Effector memory CD4-positive, alpha-beta T cell (primary cell): ENCODE measurements around the gene CNTLN.
"Not testable (repeated sequence)": the region's sequence is repeated elsewhere in the genome, so short reads cannot be mapped to it uniquely, and the experiment has no call there.

Experiments
- DNase-seq, 3 donors: peaks; one replicate each; pipeline ENCODE4 v3.0.0-alpha.2; 2020
- H3K27ac ChIP-seq: 2 replicates; pipeline ENCODE4 v1.7.0; 2013; ENCODE audit warnings: mild to moderate bottlenecking, low read length, moderate library complexity; ENCODE audit not compliant: insufficient read depth, poor library complexity, severe bottlenecking
- H3K27me3 ChIP-seq: replicated peaks from 2 replicates; pipeline ENCODE4 v1.7.0; 2013; ENCODE audit warnings: mild to moderate bottlenecking, low read length; ENCODE audit not compliant: insufficient read depth, control insufficient read depth, poor library complexity, severe bottlenecking
- H3K36me3 ChIP-seq: 2 replicates; pipeline ENCODE4 v1.7.0; 2013; ENCODE audit warnings: mild to moderate bottlenecking, low read length, moderate library complexity; ENCODE audit not compliant: control insufficient read depth, insufficient read depth
- H3K4me1 ChIP-seq: 2 replicates; pipeline ENCODE4 v1.7.0; 2013; ENCODE audit warnings: low read length, mild to moderate bottlenecking; ENCODE audit not compliant: control insufficient read depth, insufficient read depth, poor library complexity, severe bottlenecking
- H3K4me3 ChIP-seq: 2 replicates; pipeline ENCODE4 v1.7.0; 2013; ENCODE audit warnings: low read length, low read depth, mild to moderate bottlenecking; ENCODE audit not compliant: insufficient read depth, poor library complexity, severe bottlenecking
- H3K9me3 ChIP-seq: 2 replicates; pipeline ENCODE4 v1.7.0; 2013; ENCODE audit warnings: mild to moderate bottlenecking, low read length, moderate library complexity; ENCODE audit not compliant: control insufficient read depth

Gene CNTLN

GRCh38 chr9:17519761-17520160, 384.9 kb downstream of the CNTLN start:
- DNase-seq: no peak
- Histone ChIP-seq H3K36me3 (no peaks in the 10 kb centered on the region), H3K4me3 (no peak overlapping the region), H3K4me1 (no peaks in the 10 kb centered on the region), H3K27ac (no peak overlapping the region), H3K27me3 (no peaks in the 10 kb centered on the region), H3K9me3 (no peaks in the 10 kb centered on the region)

GRCh38 chr9:17520268-17521064, 385.6 kb downstream of the CNTLN start:
- no peak for DNase-seq
- Histone ChIP-seq H3K36me3 (no peaks in the 10 kb centered on the region), H3K27ac (no peak overlapping the region), H3K4me3 (no peak overlapping the region), H3K4me1 (no peaks in the 10 kb centered on the region), H3K27me3 (no peaks in the 10 kb centered on the region), H3K9me3 (no peaks in the 10 kb centered on the region)

- H3K9me3 ChIP-seq: no peaks in the 10 kb centered on the region
- H3K36me3 ChIP-seq: no peaks in the 10 kb centered on the region
- no peaks in the 10 kb centered on the region for H3K4me1 ChIP-seq
- no peak for DNase-seq
- H3K4me3 ChIP-seq: no peak overlapping the region
- H3K27ac ChIP-seq: no peak overlapping the region
- H3K27me3 ChIP-seq: no peaks in the 10 kb centered on the region
Measured at GRCh38 chr9:17521100-17521855, 386.4 kb downstream of the CNTLN start.

DNA sequence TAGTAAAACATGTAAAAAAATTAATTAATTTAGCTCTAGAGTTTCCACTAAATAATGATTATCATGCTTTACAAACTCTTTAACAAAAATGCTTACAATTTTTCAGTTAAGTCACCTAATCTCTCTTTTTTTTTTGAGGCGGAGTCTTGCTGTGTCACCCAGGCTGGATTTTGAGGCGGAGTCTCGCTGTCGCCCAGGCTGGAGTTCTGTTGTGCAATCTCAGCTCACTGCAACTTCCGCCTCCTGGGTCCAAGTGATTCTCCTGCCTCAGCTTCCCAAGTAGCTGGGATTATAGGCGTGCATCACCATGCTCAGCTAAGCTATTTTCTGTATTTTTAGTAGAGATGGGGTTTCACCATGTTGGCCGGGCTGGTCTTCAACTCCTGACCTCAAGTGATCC, 391.9 kb downstream of the CNTLN start:
- DNase-seq, H3K36me3 ChIP-seq, H3K9me3 ChIP-seq, H3K27me3 ChIP-seq, H3K4me3 ChIP-seq, H3K27ac ChIP-seq, H3K4me1 ChIP-seq: not testable (repeated sequence)

DNA sequence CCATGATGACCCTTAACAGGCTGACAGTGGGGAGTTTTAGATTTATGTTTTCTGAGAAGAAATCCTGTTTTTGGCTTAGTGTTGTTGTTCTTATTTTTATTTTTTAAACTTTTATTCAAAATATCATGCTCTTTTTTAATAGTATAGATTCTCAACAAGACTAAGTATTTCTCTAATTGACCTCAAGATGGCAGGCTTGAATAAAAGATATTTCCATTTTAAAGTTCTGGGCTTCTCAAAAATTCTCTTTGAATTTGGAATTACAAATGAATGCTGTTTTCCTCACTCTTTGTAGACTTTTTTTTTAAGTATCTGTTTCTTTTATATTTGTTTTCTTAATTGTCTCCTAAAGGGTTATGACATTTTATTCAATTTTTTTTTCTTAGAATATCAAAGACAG, 394.0 kb downstream of the CNTLN start:
- Histone ChIP-seq H3K27ac (no peak overlapping the region), H3K4me3 (no peak overlapping the region), H3K36me3 (no peaks in the 10 kb centered on the region), H3K4me1 (no peaks in the 10 kb centered on the region), H3K27me3 (no peaks in the 10 kb centered on the region), H3K9me3 (no peaks in the 10 kb centered on the region)
- DNase-seq: no peak

DNA sequence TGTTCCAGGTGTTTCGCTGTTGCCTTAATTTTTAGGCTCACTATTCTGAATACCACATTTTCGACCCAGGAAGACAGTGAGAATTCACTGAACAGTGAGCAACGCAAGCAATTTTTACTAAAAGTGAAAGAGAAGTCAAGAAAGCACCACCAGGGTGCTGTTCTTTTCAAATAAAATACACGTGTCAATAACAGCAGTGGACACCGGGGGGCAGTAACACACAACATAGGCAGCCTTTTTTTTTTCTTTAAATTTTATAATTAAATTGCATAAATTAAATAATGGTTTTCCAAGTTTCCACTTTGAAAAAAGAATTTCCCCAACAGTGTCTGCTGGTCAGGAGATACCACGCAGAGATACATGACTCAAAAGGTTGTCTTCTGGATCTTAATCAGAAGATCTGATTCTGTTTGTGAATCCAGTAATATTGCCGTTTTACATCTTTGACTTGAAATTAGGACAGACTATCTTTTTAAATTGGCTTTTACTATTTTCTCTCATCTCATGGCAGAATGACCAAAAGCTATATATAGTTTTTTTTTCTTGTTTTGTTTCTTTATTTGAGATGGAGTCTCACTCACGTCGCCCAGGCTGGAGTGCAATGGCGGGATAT, 396.9 kb downstream of the CNTLN start:
- no peaks in the 10 kb centered on the region for H3K36me3 ChIP-seq
- no peaks in the 10 kb centered on the region for H3K27me3 ChIP-seq
- H3K27ac ChIP-seq: no peak overlapping the region
- DNase-seq: no peak
- H3K4me1 ChIP-seq: no peaks in the 10 kb centered on the region
- H3K9me3 ChIP-seq: no peaks in the 10 kb centered on the region
- no peak overlapping the region for H3K4me3 ChIP-seq

DNA sequence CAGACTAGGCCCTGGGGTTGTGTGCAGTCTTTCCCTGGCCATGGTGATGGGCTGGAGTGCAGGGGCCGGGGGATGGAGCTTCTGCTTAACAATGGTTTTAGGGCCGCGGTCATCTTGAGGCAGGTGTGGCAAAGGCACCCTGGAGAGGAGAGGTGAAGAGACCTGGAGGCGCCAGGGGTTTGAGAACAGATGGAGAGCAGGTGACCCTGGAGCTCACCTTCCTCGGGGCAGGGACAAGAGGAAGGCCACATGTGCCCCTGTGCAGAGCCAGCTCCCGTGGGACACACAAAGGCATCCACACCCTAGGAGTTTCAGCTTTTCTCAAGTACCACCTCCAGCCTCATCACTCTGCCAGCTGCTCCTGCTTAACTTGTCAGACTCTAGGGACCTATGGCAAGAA, 397.6 kb downstream of the CNTLN start:
- H3K4me3 ChIP-seq: no peak overlapping the region
- H3K36me3 ChIP-seq: no peaks in the 10 kb centered on the region
- no peaks in the 10 kb centered on the region for H3K27me3 ChIP-seq
- DNase-seq: no peak
- H3K4me1 ChIP-seq: no peaks in the 10 kb centered on the region
- H3K9me3 ChIP-seq: no peaks in the 10 kb centered on the region
- no peak overlapping the region for H3K27ac ChIP-seq

DNA sequence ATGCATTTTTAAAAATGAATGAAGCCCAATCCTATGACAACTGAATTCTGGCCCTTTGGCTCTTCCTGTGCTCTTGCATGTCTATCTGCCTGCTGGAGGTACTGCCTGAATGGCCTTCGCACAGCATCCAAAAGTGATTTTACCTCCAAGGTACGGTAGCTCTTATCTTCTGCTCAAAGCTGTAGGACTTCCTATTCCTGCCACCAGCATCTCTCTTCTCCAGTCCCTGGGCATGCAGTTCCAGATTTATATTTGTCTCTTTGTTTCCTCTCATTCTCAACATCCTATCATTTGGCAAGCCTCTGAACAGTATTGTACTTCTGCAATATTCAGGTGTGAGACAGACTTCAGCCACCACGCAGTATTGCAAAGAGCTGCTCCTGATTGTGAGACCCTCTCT, 400.3 kb downstream of the CNTLN start:
- Histone ChIP-seq H3K9me3 (no peaks in the 10 kb centered on the region), H3K4me1 (no peaks in the 10 kb centered on the region), H3K27me3 (no peaks in the 10 kb centered on the region), H3K27ac (no peak overlapping the region), H3K36me3 (no peaks in the 10 kb centered on the region), H3K4me3 (no peak overlapping the region)
- DNase-seq: no peak

DNA sequence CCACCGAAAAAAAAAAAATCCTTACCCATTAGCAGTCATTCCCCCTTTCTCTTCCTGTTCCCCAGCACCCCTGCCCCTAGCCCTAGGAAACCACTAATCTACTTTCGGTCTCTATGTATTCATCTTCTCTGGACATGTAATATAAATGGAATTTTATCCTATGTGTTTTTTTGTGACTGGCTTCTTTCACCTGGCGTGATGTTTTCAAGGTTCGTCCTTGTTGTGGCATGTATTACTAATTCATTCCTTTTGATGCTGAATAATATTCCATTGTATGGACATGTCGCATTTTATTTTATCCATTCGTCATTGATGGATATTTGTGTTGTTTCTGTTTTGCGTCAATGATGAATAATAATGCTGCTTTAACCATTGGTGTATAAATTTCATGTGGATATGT, 401.2 kb downstream of the CNTLN start:
- no peak overlapping the region for H3K4me3 ChIP-seq
- no peak overlapping the region for H3K27ac ChIP-seq
- no peak for DNase-seq
- no peaks in the 10 kb centered on the region for H3K27me3 ChIP-seq
- no peaks in the 10 kb centered on the region for H3K4me1 ChIP-seq
- H3K9me3 ChIP-seq: no peaks in the 10 kb centered on the region
- H3K36me3 ChIP-seq: no peaks in the 10 kb centered on the region

DNA sequence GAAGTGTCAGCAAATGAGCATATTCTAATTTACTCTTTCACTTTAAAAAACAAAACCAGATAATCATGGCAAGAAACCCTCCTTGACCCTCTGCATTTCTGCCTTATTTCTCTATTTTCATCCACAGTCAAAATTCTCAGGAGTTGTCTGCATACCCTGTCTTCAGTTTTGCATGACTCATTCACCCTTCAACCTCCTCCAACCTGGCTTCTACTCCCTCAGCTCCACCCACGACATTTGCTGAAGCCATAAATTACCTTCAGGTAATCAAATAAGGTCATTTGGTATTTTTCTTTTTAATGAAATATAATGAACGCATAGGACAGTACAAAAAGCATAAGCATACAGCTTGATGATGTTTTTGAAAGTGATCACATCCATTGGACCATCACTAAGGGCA, 416.2 kb downstream of the CNTLN start:
- Histone ChIP-seq H3K4me3 (no peak overlapping the region), H3K4me1 (no peaks in the 10 kb centered on the region), H3K9me3 (no peaks in the 10 kb centered on the region), H3K27ac (no peak overlapping the region), H3K36me3 (no peaks in the 10 kb centered on the region), H3K27me3 (no peaks in the 10 kb centered on the region)
- DNase-seq: no peak
